ENCODE measurements around the gene NRTN. TPM values are rescaled to one million over a fixed set of nuclear protein-coding genes. Genes with fewer than 3 reads are reported as not detected.
"Not testable (repeated sequence)": the region's sequence is repeated elsewhere in the genome, so short reads cannot be mapped to it uniquely, and the experiment has no call there.

Gene NRTN
- total RNA-seq, 4 donors from 2014 or later = 1.1 to 3.8 (median 1.4) TPM

DNA sequence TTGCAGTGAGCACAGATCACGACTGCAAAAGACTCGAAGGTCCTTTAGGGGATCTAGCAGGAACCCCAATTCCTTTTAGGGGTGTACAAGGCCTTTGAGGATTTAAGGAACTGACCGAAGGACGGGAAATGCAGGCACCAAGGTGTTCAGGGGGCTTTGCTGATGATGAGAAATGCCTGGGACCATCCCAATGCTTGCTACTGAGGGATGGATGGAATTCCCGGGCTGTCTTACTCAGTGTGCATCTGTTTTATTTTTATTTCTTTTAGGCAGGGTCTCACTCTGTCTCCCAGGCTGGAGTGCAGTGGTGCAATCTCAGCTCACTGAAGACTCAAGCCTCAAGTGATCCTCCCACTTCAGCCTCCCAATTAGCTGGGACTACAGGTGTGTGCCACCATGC lies 31.6 kb upstream of the NRTN start:
- intact Hi-C loops (cut with DNase I) = no loop called here
- DNase-seq = no peak
- 86 to 98% methylated on average over 3 to 5 of the region's 5 CpGs for WGBS, 2 donors
- no peak overlapping the region for H3K27ac ChIP-seq
- H3K36me3 ChIP-seq = no peaks in the 10 kb centered on the region
- H3K9me3 ChIP-seq = no peaks in the 10 kb centered on the region
- no peak overlapping the region for H3K4me3 ChIP-seq
- H3K27me3 ChIP-seq = peaks cover 0 to 5% (median 0%) of the 10 kb centered on the region in 4 donors
- TF ChIP-seq POLR2A (IDR thresholded peaks at IDR 0.05) (no peak), CTCF (IDR thresholded peaks at IDR 0.05) (no peak)
- peaks cover 0 to 7% (median 0%) of the 10 kb centered on the region in 3 donors for H3K4me1 ChIP-seq

DNA sequence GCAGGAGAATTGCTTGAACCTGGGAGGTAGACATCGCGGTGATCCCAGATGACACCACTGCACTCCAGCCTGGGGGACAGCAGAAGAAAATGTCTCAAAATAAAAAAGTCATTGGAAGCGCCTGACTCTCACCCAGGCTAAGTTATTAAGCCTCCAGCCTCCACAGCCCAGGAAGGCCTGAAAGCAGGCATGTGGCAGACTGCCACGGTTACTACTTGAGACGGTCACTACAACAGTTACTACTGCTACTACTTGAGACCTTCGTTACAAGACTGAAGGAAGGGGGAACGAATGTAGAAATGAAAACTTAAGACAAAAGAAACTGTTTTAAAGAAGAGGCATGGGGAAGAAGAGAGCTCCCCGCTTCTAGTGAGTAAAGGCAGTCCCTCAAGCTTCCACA lies 29.9 kb upstream of the NRTN start:
- H3K36me3 ChIP-seq = no peaks in the 10 kb centered on the region
- no peaks in the 10 kb centered on the region for H3K9me3 ChIP-seq
- H3K4me1 ChIP-seq = peaks cover 0 to 7% (median 0%) of the 10 kb centered on the region in 3 donors
- H3K4me3 ChIP-seq = no peak overlapping the region
- no peak for TF ChIP-seq CTCF (IDR thresholded peaks at IDR 0.05)
- no peak for TF ChIP-seq POLR2A (IDR thresholded peaks at IDR 0.05)
- WGBS, 2 donors = 61 to 72% methylated on average over 8 of the region's 8 CpGs
- intact Hi-C loops (cut with DNase I) = no loop called here
- H3K27me3 ChIP-seq = peaks cover 0 to 5% (median 0%) of the 10 kb centered on the region in 4 donors
- H3K27ac ChIP-seq = no peak overlapping the region
- no peak for DNase-seq

- TF ChIP-seq CTCF (IDR thresholded peaks at IDR 0.05) (no peak), POLR2A (IDR thresholded peaks at IDR 0.05) (no peak)
- Histone ChIP-seq H3K36me3 (no peaks in the 10 kb centered on the region), H3K9me3 (no peaks in the 10 kb centered on the region), H3K4me1 (peaks cover 0 to 7% (median 0%) of the 10 kb centered on the region in 3 donors), H3K4me3 (no peak overlapping the region), H3K27me3 (peaks cover 0 to 5% (median 0%) of the 10 kb centered on the region in 4 donors), H3K27ac (no peak overlapping the region)
- intact Hi-C loops (cut with DNase I) = no loop called here
- WGBS, 2 donors = 44 to 53% methylated on average over 9 to 10 of the region's 17 CpGs
- no peak for DNase-seq
Observed at GRCh38 chr19:5775668-5776309, 29.1 kb upstream of the NRTN start.

DNA sequence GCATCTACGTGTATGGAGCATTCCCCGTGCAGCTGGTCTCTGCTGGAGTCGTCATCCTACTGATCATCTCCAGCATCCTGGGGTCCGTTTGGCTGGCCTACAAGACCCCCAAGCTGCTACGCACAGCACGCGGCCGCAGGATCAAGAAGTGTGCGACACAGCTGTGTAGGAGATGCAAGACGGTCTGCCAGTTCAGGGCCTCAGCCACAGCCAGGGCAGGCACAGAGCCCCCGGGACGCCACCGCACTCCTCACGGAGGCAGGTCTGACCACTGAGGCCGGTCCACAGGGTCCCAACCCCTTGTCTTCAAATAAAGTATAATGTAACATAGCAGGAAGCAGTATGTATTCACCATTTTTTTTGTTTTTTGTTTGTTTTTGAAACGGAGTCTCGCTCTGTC lies 26.5 kb upstream of the NRTN start:
- WGBS, 2 donors = 78 to 82% methylated on average over 9 to 13 of the region's 17 CpGs
- H3K4me3 ChIP-seq = no peak overlapping the region
- DNase-seq = no peak
- intact Hi-C loops (cut with DNase I) = no loop called here
- H3K9me3 ChIP-seq = no peaks in the 10 kb centered on the region
- no peak overlapping the region for H3K27ac ChIP-seq
- H3K4me1 ChIP-seq = peaks cover 0 to 6% (median 0%) of the 10 kb centered on the region in 3 donors
- H3K27me3 ChIP-seq = no peaks in the 10 kb centered on the region
- H3K36me3 ChIP-seq = peaks cover 0 to 7% (median 0%) of the 10 kb centered on the region in 3 donors
- no peak for TF ChIP-seq CTCF (IDR thresholded peaks at IDR 0.05)
- no peak for TF ChIP-seq POLR2A (IDR thresholded peaks at IDR 0.05)

- H3K36me3 ChIP-seq = peaks cover 11 to 32% (median 12%) of the 10 kb centered on the region in 3 donors
- 80 to 82% methylated on average over 6 to 11 of the region's 11 CpGs for WGBS, 2 donors
- DNase-seq; H3K4me3 ChIP-seq; H3K4me1 ChIP-seq; H3K27ac ChIP-seq; H3K27me3 ChIP-seq; H3K9me3 ChIP-seq; intact Hi-C loops (cut with DNase I): not testable (repeated sequence)
Observed at GRCh38 chr19:5780916-5781315, 24.0 kb upstream of the NRTN start.

Measured in esophagus squamous epithelium (tissue), 5 donors.